GM18526 (cell line): Measurements from ENCODE around the gene CCDC91.

Source experiments
- POLR2A ChIP-seq: IDR thresholded peaks from 3 replicates; pipeline ENCODE4 v1.6.1; 2011; ENCODE audit not compliant: insufficient read length; ENCODE audit errors: extremely low read depth

CCDC91 gene

DNA sequence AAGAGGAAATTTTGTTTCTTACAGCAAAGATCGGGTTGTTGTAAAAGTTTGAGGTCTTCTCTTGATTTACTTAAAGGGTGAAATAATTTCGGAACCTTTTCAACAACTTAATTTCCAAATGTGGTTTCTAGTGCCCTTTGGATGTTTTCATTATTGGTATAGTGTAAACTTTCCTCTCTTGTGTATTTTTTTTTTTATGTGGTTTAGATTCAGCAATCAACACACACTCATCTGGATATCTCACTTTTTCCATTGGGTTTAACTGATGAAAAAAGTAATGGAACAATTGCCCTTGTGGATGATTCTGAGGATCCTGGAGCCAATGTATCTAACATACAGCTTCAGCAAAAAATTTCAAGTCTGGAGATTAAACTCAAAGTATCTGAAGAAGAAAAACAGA is 116.3 kb downstream of the CCDC91 start:
- TF ChIP-seq POLR2A: no peak

DNA sequence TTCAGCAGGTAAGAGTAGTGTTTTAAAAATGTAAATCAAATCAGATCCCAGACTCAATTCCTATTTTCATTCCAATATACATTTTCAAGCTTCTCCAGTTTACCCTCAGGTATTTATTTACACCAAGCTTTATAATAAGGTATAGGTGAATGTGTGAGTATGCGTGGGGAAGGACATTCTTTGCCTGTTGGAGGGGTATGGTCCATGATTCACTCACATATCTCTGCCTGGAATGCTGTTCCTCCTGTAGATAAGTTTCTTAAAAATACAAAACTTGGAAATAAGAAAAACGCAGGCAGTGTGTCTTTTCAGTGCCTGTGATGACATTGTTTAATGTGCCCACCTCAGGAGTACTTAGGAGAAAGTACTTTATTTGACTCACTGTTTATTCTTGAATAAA is 118.6 kb downstream of the CCDC91 start:
- TF ChIP-seq POLR2A: no peak

DNA sequence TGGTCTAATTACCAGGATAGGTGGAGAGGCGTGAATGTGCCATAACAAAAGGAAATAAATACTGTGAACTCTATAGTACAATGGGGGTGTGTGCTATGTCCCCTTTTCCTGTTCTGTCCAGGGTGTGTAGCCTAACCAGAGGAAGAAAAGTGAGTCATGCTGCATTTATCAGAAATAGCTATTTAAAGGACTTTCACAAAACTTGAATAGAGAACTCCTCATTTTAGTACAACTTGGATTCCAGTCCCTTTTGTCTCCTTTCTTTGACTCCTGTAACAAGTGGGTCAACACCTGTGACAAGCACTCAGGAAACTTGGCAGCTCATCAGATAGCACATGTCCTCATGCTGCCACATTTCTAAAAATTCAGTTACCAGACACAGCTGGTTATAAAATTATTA is 123.4 kb downstream of the CCDC91 start:
- no peak for TF ChIP-seq POLR2A

DNA sequence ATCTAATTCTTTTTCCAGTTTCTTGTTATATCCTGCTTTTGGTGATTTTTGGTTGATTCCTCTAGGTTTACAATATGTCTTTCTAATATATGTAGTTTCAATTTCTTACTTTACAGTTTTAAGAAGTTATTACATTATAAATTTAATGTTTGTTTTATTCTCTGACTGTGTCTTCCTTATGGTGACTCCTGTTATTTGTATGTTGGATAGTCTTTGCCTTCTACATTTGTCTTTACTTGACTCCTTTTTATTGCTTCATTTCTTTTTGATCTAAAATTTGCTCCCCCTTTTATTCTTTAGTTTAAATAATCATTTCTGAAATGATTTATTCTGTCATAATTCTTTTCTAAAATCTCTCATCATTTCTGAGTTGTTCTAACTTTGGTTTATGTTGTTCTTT is 125.8 kb downstream of the CCDC91 start:
- TF ChIP-seq POLR2A: no peak

DNA sequence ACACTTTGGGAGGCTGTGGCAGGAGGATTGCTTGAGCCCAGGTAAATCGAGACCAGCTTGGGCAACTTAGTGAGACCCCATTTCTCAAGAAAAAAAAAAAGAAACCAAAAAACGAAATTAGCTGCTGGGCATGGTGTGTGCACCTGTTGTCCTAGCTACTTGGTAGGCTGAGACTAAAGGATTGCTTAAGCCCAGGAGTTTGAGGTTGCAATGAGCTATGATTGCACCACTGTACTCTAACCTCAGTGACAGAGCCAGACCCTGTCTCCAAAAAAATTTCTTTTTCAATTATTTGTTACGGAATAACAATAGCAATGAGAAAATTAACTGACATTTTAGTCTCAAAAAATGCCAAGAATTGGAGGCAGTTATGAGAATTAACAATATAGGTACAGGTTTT is 128.0 kb downstream of the CCDC91 start:
- no peak for TF ChIP-seq POLR2A

DNA sequence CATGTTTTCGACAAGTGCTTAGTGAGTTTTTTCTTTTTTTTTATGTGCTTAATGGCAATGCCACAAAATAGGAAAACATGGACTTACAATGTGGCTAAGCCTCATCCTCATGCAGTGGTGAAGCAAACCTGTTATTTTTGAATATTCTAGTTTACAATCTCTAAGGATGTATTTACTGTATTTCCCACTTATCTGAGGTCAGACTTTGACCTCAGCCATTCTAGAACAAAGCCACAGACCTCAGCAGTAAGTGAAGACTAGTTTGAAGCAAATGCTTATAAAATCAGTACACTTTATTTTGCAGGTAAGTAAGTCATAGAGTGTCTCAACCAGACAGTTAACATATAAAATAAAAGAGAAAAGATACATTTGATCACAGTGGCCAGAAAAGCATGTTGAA is 130.1 kb downstream of the CCDC91 start:
- TF ChIP-seq POLR2A: no peak

DNA sequence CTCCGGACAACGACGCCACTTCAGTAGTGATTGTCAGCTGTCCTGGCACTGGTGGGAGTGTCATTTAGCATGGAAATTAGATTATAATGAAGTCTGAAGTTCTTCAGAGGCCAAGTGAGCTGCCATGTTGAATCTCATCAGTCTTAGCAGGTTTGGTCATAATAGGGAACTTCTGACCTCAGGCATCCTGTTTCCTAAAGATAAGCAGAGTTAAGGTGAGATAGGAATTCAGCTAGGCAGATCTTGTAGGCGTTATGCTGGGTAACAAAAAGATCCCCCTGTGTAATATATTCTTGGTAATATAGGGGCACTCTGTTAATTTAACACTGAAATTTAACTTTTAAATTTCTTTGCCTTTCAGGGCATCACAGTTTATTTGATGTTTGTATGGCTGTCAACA is 137.5 kb downstream of the CCDC91 start:
- TF ChIP-seq POLR2A: no peak

DNA sequence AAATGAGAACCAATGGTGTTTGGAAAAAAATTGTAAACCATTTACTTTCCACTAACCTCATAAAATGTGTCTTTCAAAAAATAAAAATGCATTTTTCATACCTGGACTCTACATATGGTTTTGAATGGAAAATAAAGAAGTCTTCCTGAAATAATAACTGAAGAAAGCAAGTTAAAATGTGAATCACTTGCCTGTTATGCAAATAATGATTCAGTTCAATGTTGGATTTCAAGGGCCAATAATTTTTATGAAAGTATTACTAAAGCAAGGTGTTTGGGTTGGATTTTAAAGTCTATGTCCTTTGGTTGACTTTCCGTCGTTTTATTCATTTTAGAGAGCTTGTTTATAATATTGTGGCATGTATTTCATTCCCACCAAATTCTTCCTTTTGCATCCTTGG is 138.7 kb downstream of the CCDC91 start:
- no peak for TF ChIP-seq POLR2A

DNA sequence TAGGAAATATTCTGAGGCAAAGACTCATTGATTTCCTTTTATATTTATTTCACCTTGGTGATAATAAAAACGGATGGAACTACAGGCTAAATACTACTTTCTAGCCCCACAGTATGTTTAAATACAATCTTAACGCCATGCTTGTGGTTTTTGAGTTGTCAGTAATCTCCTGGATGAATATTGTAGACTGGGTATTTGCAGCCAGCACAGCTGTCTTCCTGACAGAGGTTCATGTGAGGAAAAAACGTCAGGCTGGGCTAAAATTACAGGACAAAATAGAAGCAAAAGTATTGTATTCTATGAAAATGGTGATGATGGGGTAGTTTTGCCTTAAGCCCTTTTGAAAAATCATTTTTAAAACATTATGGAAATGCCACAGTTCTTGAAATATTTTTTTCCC is 140.9 kb downstream of the CCDC91 start:
- TF ChIP-seq POLR2A: no peak

DNA sequence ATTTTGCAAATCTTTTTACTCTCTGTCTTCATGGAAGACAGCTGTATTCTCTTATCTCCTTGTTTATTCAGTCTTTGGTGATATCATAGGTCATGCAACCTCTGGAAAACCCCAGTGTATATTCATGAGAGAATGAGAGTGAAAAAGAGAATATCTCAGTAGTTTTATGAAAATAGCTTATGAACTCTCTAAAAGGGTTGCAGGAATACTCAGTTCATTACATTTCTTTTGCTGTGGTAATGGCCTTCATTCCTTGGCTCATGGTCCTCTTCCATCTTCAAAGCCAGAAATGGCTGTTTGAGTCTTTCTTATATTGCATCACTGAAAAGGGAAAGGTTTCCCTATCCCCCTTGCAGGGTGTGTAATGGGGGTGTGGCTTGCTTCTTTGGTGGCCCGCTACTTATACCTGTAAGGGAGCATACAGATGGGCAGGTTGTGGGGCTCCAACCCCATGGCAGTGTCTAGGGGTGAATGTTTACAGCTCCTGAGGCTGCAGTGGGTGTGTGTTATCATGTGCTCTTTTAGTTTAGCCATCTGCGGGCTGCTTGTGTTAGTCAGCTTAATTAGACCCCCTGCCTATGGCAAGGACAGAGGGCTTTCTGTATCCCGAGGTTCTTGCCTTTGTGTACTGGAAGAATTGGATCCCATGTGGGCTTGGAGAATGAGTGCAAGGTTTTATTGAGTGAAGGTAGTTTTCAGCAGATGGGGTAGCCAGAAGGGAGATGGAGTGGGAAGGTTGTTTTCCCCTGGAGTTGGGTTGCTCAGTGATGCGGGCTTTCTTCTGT is 150.2 kb downstream of the CCDC91 start:
- no peak for TF ChIP-seq POLR2A

DNA sequence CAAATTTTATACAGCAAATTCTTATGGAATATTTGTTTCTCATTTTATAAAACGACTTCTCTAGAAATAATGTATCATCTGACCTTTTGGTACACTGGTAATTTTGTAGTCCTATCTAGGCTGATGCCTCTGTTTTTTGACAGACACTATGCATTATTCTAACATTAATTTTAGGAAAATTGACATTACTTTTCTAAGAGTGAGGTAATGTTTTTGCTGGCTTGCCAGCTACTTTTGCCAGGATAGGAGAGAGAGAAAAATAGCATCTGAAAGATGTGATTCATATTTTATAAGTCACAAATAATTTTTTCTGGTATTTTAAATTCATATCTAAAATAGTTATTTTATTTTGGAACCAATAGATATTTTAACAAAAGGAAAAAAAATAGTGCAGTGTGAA is 153.5 kb downstream of the CCDC91 start:
- TF ChIP-seq POLR2A: no peak

DNA sequence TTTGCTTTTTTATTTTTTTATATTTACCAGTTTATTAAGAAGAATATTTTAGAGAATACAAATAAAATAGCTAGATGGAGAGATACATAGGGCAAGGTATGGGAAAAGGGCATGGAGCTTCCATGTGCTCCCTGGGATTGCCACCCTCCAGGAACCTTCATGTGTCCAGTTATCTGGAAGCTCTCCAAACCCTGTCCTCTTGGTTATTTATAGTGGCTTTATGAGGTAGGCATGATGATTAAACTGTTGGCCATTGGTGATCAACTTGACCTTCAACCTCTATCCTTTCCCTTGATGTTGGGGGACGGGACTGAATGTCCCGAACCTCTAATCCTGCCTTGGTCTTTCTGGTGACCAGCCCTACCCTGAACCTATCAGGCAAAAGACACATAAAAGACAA is 156.3 kb downstream of the CCDC91 start:
- no peak for TF ChIP-seq POLR2A

DNA sequence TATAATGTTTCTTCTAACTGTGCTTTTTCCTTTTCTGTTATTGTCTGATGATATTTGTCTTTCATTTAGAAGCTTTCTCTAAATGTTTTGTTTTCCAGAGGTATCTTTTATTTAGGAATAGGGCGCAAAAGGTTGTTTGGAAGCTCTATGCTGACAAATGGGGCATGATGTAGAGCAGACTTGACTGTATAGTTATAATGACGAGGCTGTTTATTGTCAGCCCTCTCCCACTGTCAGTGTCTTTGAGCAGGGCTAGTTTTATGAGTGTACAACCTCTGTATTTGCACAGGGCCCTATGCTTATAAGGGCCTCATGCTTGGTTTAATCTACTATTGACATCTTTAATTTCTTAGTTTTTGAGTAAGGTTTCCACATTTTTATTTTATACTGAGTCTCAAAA is 158.9 kb downstream of the CCDC91 start:
- no peak for TF ChIP-seq POLR2A

DNA sequence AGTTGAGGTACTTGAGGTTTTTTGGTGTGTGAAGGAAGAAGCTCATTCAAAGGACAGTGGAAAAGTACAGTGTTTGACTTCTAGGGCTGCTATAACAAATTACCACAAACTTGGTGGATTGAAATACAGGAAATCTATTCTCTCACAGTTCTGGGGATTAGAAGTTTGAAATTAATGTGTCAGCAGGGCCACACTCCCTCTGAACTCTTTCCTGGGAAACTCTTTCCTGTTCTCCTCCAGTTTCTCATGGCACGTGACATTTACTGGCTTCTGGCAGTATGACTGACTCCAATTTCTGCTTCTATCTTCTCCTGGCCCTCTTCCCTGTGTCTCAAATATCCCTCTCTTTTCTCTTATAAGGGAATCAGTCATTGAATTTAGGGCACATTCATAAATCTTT is 160.2 kb downstream of the CCDC91 start:
- TF ChIP-seq POLR2A: no peak

DNA sequence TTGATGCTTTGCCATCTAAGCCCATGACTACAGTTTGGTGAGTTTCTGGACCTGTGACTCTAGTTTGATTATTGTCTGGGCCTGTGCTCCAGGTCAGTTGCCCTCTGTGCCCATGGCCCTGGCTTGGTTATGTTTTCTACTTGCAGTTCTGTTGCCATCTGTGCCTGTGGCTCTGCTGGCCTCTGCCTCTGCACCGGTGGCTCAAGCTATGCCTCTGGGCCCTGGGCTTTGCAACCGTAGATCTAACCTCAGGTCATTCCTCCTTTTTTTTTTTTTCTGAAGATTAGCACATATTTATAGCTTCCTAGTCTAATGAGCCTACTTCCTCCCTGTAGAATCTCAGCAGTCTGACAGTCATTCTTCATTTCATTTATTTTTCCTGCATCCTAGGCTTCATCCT is 161.2 kb downstream of the CCDC91 start:
- no peak for TF ChIP-seq POLR2A

DNA sequence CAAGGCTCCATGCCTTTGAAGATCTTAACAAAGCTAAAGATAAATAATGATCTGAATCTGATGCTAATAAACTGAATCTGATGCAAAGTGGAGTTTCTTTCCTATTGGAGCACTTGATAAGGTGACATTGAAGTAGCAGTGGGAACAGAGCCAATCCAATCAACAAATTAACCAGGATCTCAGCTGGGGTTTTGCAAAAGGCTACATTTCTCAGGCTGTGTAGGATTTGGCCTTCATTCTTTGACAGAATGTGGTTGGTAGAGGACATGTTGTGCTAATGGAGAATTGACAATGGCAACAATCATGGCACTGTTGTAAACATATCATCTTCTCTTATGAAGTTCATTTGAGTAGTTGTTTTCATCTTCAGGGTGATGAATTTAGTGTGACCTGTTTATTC is 164.9 kb downstream of the CCDC91 start:
- no peak for TF ChIP-seq POLR2A

DNA sequence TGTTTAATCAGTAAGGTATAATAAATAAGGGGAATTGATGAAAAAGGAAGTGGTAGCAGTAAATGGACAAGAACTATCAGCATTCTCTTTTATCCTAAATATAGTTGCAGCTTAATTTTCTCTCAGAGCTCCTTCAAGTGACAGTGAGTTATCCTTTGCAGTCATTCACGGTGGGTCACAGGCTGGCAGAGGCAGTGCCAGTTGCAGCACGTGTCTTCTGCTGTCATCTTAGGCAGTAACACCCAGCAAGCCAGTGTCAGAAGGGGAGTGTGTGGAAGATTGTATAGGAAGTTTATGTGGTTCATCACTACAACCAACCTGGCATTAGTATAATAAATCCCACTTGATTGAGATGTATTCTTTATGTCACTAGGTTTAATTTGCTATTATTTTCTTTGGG is 170.0 kb downstream of the CCDC91 start:
- TF ChIP-seq POLR2A: no peak

DNA sequence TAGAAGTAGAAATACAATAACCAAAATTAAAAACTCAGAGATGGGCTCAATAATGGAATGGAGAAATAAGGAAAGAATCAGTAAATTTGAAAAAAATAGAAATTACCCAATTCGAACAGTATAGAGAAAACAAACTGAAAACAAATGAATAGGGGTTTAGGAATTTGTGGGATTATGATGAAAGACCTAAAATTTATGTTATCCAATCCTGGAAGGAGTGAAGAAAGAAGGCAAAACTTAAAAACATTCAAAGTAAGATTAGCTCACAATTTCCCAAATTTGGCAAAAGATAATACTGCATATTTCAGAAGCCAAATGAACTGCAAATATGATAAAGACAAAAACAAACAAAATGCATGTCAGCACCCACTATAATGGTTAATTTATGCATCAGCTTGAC is 177.1 kb downstream of the CCDC91 start:
- TF ChIP-seq POLR2A: no peak

DNA sequence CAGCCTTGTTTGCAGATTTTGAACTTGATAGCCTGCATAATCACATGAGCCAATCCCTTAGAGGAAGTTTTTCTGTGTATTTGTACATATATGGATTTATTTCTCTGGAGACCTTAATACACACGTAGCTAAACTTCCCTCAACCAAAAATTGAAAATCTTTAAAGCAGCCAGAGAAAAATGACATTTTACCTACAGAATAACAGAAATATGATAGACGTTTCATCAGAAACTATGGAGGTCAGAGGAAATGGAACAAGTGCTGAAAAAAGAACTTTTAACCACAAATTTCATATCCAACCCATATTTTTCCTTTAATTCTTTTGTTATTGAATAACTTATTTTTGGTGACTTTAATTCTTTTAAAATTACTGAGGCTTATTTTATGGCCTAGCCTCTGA is 177.7 kb downstream of the CCDC91 start:
- no peak for TF ChIP-seq POLR2A
